HG02970 (cell line): Measurements from ENCODE around the gene S100A11.

Experiments
- ATAC-seq: cut with Tn5 transposase; IDR thresholded peaks from one replicate; pipeline ENCODE4 v1.9.1; 2021; ENCODE audit warnings: mild to moderate bottlenecking, moderate library complexity, moderate number of reproducible peaks; ENCODE audit not compliant: unreplicated experiment, low FRiP score

The S100A11 gene

DNA sequence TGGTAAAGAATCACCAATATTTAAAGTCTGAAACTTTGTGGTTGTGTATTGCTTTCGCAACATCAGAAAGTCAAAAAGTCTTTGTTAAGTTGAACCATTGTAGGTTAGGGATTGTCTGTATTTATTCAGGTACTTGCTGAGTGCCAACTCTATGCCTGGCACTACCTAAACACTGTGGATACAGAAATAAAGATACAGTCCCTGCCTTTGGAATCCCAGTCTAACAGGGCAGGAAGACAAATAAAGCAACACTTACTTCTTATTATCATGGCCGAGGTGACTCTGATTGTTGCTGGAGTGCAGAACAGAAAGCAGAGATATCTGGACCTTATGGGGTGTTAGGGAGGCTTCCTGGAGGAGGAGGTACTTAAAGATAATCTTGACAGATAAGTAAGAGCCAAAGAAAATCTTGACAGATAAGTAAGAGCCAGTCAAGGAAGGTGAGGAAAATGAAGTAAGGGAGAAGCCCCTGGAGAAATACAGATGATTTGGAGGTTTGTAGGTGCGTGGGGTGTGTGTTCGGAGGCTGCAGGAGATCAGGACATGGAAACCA, 31.4 kb downstream of the S100A11 start:
- ATAC-seq, result no peak

DNA sequence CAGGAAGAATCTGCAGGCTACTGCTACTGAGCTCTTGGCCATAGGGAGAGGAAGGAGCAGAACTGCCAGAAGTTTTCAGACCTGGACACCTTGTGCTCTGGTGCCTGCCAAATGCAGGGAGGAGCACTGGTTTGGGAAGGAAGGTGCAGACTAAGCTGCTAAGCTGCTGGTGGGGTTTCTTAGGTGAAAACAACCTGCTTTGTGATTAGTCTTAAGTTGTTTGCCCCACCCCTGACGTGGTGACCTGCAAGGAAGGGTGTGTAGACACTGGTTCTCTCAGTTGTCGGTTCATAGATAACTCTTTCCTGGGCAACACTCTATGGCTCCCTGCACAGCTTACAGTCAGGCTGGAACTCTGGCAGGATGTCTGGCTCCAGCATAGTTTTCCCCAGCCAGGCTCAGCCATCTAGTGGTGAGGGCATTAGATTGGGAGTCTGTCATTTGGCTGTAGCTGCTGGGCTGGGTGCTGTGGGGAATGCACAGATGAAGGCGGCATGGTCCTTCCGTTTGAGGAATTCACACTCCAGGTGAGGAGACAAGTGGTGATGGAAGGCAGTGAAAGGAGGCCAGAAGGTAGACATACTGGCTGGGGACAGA, 32.9 kb downstream of the S100A11 start:
- no peak for ATAC-seq

DNA sequence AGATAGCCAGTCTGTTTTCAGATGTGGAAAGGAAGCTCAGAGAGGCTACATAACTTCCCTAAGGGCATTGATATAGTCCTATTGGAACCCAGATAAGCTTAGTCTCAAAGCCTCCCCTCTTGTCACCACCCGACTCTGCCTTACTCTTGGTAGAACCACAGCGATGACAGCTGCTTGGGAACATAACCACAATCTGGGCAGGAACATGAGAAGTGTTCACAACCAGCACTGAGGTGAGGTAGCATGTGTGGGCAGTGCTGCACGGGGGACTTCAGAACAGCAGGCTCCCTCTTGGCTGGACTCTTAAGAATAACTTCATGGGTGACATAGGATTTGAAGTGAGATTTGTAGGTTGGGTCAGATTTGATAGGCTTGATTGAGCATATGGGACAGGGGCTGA, 33.8 kb downstream of the S100A11 start:
- no peak for ATAC-seq

DNA sequence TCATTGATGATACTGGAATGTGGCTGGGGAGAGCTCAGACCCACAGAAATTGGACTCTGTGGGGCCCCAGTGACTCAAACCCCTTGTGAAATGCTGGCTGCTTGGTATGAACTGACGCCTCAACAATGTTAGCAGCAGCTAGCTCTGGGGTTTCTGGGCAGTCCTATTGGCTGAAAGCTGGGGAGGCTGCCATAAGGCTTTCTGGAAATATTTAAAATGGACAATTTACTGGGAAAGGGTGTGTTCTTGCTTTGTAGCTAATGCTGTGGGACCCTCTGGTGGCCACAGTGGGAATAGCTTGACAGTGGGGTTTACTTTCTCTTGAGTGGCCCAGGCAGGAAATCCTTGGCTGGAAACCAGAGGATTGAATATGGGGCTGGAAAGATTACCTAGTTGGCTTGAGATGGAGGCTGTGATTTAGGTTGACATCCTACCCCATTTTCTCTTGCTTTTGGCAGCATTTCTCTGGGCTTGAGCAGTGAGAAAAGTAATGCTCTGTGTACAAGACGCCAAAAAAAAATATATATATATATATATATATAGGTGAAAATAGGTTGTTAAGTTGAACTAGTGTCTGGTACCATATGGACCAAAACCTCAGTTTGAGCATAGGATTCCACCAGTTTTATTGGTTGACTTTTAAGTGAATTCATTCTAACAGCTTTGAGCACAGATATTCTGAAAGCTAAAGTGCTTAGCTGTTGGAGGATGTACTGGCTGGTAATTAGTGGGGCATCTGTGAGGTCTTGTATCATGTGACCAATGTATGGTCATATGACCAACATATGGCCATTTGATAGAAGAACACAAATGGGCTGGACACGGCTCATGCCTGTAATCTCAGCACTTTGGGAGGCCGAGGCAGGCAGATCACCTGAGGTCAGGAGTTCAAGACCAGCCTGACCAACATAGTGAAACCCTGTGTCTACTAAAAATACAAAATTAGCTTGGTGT, 34.9 kb downstream of the S100A11 start:
- ATAC-seq, result no peak

DNA sequence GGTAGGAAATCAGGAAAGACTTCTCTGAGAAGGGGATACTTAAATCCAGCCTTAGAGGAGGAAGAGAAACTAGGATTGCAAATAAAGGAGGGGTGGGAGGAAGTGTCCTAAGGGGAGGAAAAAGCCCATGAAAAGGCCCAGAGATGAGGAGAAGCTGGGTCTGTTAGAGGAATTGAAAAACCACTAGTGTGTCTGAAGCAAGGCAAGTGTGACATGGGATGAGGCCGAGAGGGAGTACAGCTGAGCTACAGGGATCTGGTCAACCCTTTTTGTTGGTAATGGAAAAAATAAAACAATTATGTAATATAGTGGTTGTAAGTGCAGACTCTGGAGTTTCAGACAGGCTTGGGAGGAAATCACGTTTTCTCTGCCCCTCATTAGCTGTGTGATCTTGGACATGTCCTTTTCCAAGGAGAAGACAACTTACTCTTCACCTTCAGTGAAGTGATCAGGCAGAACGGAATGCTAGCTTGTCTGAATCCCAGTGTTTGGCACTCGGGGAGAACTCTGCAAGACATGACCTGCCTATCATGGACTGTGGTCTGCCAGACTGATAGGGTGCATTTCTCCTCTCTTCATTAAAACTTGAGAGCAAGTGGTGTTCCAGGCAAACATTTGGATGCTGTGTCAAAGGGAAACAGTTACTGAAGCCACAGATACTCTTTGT, 35.7 kb downstream of the S100A11 start:
- ATAC-seq, result no peak

DNA sequence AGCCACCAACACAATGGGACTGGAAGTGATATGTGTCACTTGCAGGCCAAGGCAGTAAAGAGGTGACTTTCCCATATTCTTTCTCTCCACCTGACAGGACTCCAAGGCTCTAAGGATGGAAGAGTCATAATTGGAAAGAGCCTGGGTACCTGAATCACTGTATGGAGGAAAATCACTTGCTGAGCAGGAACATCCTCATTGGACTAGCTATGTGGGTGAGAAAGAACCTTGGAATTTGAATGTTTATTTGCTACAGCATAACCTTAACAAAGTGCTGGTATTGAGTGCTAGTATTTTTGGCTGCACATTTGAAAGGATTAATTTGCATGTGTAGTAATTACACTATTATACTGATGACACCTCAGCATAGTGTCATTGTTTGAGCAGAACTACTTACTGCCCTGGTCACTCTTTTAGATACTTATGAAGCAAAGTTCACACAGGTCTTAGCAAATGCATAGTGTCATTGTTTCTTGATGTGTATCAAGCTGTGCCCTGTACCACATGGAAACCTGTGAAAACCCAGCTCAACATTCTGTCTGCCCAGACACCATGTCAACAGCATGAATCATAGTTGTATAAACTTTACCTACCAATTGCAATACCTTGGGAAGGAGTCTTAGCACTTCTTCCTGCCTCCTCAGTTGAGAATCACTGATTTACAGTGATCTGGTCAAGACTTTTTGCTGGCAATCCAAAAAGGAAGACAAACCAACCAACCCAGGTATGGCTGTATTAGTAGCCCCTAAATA, 38.0 kb downstream of the S100A11 start:
- ATAC-seq, result no peak

DNA sequence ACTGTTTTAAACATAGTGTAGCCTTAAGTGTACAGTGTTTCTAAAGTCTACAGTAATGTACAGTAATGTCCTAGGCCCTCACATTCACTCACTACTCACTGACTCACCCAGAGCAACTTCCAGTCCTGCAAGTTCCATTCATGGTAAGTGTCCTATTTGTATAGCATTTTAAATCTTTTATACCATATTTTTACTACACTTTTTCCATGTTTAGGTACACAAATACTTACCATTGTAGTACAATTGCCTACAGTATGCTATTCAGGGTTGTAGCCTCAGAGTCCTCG, 39.6 kb downstream of the S100A11 start:
- ATAC-seq, result no peak

DNA sequence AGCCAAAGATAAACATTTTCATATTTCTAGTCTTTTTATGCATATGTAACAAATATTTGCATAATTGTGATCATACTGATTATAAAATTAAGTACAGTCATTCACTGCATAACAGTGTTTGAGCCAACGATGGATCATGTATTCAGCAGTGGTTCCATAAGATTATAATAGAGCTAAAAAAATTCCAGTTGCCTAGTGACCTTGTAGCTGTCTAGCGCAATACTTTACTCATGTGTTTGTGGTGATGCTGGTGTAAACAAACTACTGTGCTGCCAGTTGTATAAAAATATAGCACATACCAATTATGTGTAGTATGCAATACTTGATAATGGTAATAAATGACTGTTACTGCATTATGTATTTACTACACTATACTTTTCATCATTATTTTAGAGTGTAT, 41.0 kb downstream of the S100A11 start:
- ATAC-seq, result no peak

DNA sequence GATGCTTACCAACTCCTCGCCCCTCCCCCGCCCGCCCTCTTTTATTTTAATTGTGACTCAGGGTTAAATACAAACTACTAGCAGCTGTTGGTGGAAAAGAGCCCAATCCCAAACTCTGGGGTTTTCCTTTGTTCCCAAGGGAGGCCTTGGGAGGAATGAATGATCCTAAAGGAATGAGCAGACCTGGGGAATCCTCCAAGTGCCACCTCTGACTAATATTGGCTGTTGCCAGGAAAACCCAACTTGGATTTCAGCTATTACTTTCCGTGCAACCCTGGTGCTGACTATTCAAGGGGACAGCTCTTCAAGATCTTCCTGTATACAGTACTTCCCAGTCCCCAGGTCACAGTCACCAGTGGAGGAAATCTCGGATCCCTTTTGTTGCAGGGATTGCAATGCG, 41.8 kb downstream of the S100A11 start:
- ATAC-seq, result no peak

DNA sequence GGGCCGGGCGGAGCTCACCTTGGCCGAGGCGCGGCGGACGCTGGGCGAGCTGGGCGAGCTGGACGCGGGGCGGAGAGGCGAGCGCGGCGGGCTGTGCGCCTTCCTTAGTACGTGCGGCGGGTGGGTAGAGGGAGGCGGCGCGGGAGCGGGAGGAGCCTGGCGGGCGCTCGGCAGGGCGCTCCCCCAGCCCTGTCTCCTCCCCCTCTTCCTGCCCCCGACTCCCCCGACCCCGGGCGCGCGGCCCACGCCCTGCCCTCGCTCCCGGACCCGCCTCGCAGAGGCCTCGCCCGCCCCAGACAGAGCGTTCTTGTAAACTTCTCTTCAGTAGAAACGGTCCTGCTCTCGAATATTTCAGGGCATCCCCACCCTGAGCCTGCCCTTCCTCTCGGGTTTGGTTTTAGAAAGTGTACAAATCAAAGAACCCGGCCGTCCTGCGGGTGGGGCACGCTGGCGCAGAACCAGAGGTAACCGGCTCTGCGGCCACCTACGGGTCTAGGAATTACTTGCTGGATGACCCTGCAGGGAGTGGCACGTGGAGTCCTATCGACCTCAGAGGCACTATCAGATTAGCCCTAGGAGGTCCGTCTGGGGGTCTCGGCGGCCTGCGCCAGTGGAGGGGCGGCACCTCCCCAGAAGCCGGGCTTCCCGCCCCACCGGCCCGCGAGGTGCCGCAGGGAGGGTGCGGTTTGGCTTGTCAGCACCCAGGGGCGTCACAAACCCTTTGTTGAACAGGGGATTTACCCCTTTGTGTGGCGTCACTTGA, 42.9 kb downstream of the S100A11 start, which contains the start of gene S100A10:
S100A10 (minus strand) TSS at position 126 of the 763 bp plus-strand sequence. CDS start 7,629 bp downstream, outside the sequence.
- no peak for ATAC-seq

DNA sequence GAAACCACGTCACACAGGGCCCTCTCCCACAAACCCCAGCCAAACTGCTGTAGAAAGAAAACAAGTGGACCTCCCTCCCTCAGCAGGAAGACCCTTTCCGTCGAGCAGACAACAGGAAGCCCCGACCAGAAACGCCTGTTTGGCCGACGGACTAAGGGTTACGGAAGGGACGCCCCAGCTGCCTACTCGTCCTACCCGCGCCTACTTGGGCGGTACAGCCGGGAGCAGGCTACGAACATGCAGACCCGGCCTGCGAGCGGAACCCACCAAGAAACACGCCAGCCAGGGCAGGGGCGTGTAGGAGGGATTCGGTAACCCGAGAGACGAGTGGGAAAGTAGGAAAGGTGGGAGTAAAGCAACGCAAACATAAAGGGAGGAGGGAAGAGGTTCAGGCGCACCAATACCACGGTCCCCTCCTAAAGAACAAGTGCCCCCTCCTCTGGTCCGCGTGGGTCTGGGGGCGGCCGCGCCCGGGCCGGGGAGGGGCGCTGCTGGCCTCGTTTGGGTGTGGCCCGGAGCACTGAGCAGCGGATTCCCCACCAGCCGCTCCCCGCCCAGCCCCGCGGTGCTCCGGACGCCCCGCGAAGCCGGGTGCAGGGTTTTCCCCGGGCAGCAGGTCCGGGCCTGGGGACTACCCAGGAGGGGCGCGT, 43.6 kb downstream of the S100A11 start:
- ATAC-seq, result no peak

DNA sequence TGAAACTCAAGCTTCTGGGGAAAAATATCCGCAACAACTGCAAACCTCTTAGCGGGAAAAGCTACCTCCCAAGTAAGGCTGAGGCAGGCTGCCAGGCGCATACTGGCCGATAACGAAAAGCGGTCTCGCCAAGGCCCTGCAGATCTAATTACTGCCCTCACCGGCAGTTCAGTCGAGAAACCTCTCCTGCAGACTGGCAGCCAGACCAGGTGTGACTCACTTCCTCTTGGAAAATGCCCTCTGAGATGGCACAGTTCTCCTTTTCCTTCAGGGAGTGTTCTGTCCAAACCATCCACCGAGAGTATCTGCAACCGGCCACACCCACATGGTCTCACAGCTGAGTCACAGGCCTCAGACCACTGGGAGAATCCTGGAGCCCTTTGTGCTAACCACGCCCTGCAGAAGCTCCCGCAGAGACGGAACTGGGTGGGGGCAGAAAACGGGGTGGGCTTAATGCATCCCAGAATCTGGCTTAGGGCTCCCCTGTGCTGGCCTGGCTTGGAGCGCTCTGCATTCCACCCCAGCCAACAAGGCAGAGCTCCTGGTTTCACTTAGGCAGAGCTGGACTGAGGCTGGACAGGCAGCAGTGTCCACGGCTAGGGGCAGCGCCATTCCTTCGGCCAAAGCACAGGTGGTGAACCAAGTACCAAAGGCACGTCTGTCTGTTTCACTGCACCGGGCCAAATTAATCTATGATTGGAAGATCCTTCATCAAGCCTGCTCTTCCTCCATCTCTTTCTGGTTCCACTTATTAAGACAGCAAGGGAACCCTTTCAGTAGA, 44.3 kb downstream of the S100A11 start:
- ATAC-seq, result no peak

DNA sequence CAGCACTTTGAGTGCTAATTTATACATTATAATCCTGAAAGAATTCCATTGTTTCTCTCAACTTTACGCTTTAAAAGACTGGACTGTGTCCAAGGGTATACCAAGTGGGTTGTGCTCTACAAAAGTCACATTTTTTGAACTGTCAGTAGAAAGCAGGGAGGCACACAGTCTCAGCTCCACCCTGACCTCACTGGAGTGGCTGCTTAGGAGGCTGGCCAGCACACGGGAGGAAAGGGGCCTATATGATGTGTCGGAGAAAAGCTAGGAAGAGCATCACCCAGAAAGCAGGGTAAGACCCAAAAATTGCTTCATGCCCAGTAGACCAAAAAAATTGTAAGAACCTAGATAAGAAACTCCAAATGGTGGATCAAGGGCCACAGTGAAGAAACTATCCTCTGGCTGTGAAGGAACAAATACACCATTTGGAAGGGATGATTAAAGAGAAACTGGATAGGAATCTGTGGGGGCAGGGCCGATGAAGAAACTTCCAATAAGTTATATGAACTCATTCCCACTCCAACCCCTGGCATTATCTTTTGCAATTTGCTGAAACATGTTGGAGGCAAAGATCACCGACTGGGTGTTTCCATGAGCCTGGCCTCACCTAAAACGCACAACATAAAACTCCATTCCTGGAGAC, 45.0 kb downstream of the S100A11 start:
- ATAC-seq, result no peak

DNA sequence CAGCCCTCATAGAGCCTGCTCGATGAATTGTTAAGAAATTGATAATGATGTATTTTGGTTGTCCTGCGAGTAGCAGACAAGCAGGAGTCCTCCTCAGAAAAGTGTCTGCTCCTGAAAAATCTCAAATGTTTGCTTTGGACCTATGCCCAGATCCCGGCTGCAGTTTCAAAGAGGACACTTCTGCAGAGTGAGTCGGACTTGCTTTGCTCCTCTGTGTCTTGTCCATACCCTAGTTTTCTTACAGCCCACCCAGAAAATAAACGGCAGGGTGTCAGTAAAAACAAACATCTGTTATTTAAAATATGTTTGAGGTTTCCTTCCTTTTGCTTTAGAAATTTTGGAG, 46.0 kb downstream of the S100A11 start:
- no peak for ATAC-seq

DNA sequence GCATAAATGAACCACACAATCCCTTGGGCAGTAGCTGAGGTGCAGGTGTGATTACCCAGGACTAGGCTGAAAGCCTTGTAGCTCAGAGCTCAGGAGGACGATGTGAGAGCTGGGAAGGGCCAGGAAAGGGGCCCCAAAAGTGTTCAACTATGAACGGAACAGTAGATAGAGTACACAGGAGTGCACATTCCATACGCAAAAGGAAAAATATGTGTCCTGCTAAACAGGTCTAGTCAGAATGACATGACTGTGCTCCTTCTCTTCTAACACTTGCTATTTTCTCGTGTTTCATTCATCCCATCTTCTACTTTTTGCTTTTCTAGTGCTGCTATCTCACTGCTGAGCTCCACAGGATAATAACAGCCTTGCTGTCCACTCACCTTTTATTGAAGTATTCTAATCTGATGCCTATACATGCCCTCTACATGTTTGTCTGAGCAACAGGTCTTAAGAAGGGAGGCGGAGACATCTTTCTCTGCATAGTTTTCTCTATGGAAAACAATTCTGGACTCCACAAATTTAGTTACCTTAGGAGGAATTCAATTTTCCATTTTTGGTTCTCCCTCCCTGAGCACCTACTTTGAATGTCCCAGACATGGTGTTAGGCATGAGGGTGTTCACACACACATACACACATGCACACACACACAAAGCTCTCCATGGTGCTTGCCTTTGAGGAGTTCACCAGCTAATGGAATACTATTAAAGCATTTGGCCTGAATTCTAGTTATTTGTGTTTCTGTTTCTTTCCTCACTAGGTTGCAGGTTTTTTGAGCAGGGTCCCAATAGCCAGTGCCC, 46.5 kb downstream of the S100A11 start:
- ATAC-seq, result no peak

DNA sequence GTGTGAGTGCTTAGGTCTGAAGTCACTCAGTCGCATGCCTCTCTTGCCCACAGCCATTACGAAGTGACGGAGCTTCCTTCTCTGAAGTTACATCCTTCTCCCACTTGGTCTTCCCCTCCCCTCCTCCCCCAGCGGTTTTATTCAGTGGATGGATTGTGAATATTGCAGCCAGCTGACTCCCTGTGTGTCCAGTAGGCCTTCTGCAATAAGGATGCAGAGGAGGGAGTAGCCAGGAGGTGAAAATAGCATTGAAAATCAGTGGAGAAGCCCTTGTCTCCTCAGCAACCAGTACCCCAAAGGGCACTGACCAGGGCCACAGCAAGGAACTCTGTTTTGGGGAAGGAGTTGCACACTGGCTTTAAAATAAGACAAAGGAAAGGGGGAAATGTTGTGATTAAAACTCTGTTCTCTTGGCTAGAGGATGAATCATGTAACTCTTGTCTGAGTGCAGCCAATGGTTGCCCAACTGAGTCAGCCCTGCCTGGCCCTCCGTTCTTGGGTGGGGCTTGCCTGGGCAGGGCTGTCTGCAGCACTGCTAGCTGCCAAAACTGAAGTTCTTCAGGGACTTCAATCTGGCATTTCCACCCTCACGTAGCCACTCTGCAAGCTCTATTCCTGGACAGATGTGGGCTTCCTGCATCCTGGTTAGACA, 47.5 kb downstream of the S100A11 start:
- ATAC-seq, result no peak

DNA sequence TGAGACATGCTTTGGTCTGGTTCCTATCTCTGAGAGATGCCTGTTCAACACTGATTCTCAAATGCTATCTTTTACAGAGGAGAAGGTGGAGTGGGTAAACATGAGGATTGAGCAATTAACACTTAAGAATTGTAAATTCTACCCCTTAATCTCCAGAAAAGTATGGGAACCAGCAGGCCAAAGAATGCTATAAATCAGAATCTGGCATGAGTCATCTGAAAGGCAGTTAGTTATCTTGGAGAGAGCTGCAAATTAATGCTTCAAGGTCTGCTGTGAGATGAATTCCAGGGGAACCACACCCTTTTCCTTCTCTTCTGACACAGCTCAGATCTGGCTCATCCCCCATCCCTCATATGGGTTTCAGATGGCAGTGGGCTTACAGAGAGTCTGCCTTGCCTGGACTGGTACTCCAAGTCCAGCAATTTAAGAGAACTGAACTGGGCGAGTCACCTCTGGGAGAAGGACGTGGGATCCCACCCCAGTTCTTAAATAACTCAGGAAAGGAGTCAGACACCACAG, 48.3 kb downstream of the S100A11 start:
- ATAC-seq, result no peak
